ENCODE measurements around the gene GLIS1. TPM values are rescaled to one million over a fixed set of nuclear protein-coding genes. Genes with fewer than 3 reads are reported as not detected.

GLIS1 gene
- total and polyA plus RNA-seq, 2 experiments from 2014 or later, result 0.22 to 0.61 TPM

DNA sequence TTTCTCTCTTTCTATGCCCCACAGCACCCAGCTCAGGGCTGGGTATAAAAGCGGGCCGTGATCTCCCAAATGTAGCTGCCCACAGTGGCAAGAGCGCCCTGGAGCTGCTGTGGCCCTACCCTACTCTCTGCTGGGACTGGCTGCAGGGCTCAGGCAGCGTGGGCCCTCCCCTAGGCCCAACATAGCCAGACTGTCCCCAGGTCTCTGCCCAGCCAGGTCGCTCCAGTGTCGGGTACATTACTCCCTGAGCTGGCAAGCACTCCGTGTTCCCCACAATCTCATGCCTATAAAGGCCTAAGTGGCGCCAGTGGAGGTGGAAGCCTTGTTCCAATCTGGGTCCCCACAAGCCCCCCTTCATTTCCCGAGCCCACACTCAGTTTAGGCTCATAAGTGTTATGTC, 66.2 kb downstream of the GLIS1 start:
- no peak for DNase-seq
- Histone ChIP-seq H4K20me1 (ENCODE audit: insufficient read depth) (no peaks in the 10 kb centered on the region), H3K36me3 (ENCODE audit: low read depth) (no peaks in the 10 kb centered on the region), H3K4me3 (no peak overlapping the region), H3K4me2 (ENCODE audit: unreplicated experiment) (no peak overlapping the region), H2AFZ (no peak overlapping the region), H3K27me3 (replicated peaks; ENCODE audit: insufficient read depth) (peaks cover 10% of the 10 kb centered on the region; the same call in 1 of the 2 replicates), H3K4me1 (ENCODE audit: insufficient read depth) (no peaks in the 10 kb centered on the region), H3F3A (ENCODE audit: insufficient read depth) (no peaks in the 10 kb centered on the region), H3K79me2 (ENCODE audit: insufficient read depth) (no peaks in the 10 kb centered on the region), H3K9me3 (ENCODE audit: low read depth) (no peaks in the 10 kb centered on the region), H3K27ac (no peak overlapping the region), H3K9ac (no peak overlapping the region), H3K9me2 (ENCODE audit: insufficient read depth) (no peaks in the 10 kb centered on the region)
- in situ Hi-C loops (cut with MboI), result no loop called here
- TF ChIP-seq EZH2phosphoT487 (IDR thresholded peaks at IDR 0.05; ENCODE audit: insufficient read depth, low read depth), result no peak
- TF ChIP-seq EZH2 (IDR thresholded peaks at IDR 0.05; ENCODE audit: insufficient read depth, poor library complexity, severe bottlenecking), result no peak
- 88 to 89% methylated on average over 9 of the region's 9 CpGs for WGBS, 2 experiments (ENCODE audit: low coverage in 1 of 2, low lambda C conversion rate in 2 of 2, missing lambda C conversion rate in 2 of 2)

- Histone ChIP-seq H3K4me1 (ENCODE audit: insufficient read depth) (no peaks in the 10 kb centered on the region), H3K27ac (no peak overlapping the region), H4K20me1 (ENCODE audit: insufficient read depth) (no peaks in the 10 kb centered on the region), H3K9me2 (ENCODE audit: insufficient read depth) (no peaks in the 10 kb centered on the region), H3F3A (ENCODE audit: insufficient read depth) (no peaks in the 10 kb centered on the region), H3K27me3 (replicated peaks; ENCODE audit: insufficient read depth) (peaks cover 10% of the 10 kb centered on the region; the same call in 1 of the 2 replicates), H3K4me3 (no peak overlapping the region), H3K9me3 (ENCODE audit: low read depth) (no peaks in the 10 kb centered on the region), H3K9ac (no peak overlapping the region), H3K79me2 (ENCODE audit: insufficient read depth) (no peaks in the 10 kb centered on the region), H3K36me3 (ENCODE audit: low read depth) (no peaks in the 10 kb centered on the region), H3K4me2 (ENCODE audit: unreplicated experiment) (no peak overlapping the region), H2AFZ (no peak overlapping the region)
- TF ChIP-seq EZH2 (IDR thresholded peaks at IDR 0.05; ENCODE audit: insufficient read depth, poor library complexity, severe bottlenecking), result no peak
- no peak for TF ChIP-seq EZH2phosphoT487 (IDR thresholded peaks at IDR 0.05; ENCODE audit: insufficient read depth, low read depth)
- in situ Hi-C loops (cut with MboI), result no loop called here
- no peak for DNase-seq
- WGBS, 2 experiments (ENCODE audit: low coverage in 1 of 2, low lambda C conversion rate in 2 of 2, missing lambda C conversion rate in 2 of 2), result 95 to 96% methylated on average over 5 of the region's 5 CpGs
Measured at GRCh38 chr1:53672243-53672642, 66.7 kb downstream of the GLIS1 start.

- peaks cover 23% of the 10 kb centered on the region for H3K27me3 ChIP-seq (replicated peaks; ENCODE audit: insufficient read depth)
- 22 to 45% methylated on average over 3 of the region's 3 CpGs for WGBS, 2 experiments (ENCODE audit: low coverage in 1 of 2, low lambda C conversion rate in 2 of 2, missing lambda C conversion rate in 2 of 2)
- no peak overlapping the region for H2AFZ ChIP-seq
- no peak overlapping the region for H3K4me2 ChIP-seq (ENCODE audit: unreplicated experiment)
- in situ Hi-C loops (cut with MboI), result no loop called here
- H4K20me1 ChIP-seq (ENCODE audit: insufficient read depth), result no peaks in the 10 kb centered on the region
- no peak overlapping the region for H3K4me3 ChIP-seq
- H3F3A ChIP-seq (ENCODE audit: insufficient read depth), result no peaks in the 10 kb centered on the region
- no peaks in the 10 kb centered on the region for H3K79me2 ChIP-seq (ENCODE audit: insufficient read depth)
- no peaks in the 10 kb centered on the region for H3K9me3 ChIP-seq (ENCODE audit: low read depth)
- H3K27ac ChIP-seq, result no peak overlapping the region
- no peak overlapping the region for H3K9ac ChIP-seq
- H3K36me3 ChIP-seq (ENCODE audit: low read depth), result no peaks in the 10 kb centered on the region
- H3K4me1 ChIP-seq (ENCODE audit: insufficient read depth), result no peaks in the 10 kb centered on the region
- no peaks in the 10 kb centered on the region for H3K9me2 ChIP-seq (ENCODE audit: insufficient read depth)
- DNase-seq, result no peak
- no peak for TF ChIP-seq EZH2 (IDR thresholded peaks at IDR 0.05; ENCODE audit: insufficient read depth, poor library complexity, severe bottlenecking)
- TF ChIP-seq EZH2phosphoT487 (IDR thresholded peaks at IDR 0.05; ENCODE audit: insufficient read depth, low read depth), result no peak
Measured at GRCh38 chr1:53669621-53670191, 69.3 kb downstream of the GLIS1 start.

DNA sequence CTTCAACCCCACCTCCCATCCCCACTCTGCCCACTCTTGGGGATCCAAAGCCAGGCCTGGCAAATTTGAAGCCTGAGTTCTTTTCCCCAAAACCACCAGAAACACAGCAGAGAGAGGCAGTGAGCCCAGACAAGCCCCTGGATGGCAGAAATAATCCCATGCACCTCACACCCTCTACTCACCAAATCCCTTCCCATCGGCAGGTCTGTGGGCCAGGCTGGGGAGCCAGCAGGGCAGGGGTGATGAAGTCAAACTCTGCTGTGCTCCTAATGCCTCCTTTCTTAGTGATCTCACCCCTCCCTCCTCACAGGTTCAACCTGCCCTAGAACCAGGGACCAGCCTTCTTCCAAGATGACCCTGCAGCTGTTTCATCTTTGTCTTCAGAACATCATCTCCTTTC, 72.4 kb downstream of the GLIS1 start:
- 91 to 94% methylated on average over 1 of the region's 1 CpG for WGBS, 2 experiments (ENCODE audit: low coverage in 1 of 2, low lambda C conversion rate in 2 of 2, missing lambda C conversion rate in 2 of 2)
- Histone ChIP-seq H3K79me2 (ENCODE audit: insufficient read depth) (no peaks in the 10 kb centered on the region), H3K27me3 (replicated peaks; ENCODE audit: insufficient read depth) (peaks cover 23% of the 10 kb centered on the region), H3K4me2 (ENCODE audit: unreplicated experiment) (no peak overlapping the region), H3F3A (ENCODE audit: insufficient read depth) (no peaks in the 10 kb centered on the region), H3K27ac (no peak overlapping the region), H2AFZ (no peak overlapping the region), H3K9me3 (ENCODE audit: low read depth) (no peaks in the 10 kb centered on the region), H3K36me3 (ENCODE audit: low read depth) (no peaks in the 10 kb centered on the region), H4K20me1 (ENCODE audit: insufficient read depth) (no peaks in the 10 kb centered on the region), H3K4me1 (ENCODE audit: insufficient read depth) (no peaks in the 10 kb centered on the region), H3K9me2 (ENCODE audit: insufficient read depth) (no peaks in the 10 kb centered on the region), H3K4me3 (no peak overlapping the region), H3K9ac (no peak overlapping the region)
- in situ Hi-C loops (cut with MboI), result no loop called here
- TF ChIP-seq EZH2phosphoT487 (IDR thresholded peaks at IDR 0.05; ENCODE audit: insufficient read depth, low read depth) (no peak), EZH2 (IDR thresholded peaks at IDR 0.05; ENCODE audit: insufficient read depth, poor library complexity, severe bottlenecking) (no peak)
- DNase-seq, result no peak

GRCh38 chr1:53665996-53666395, 73.0 kb downstream of the GLIS1 start:
- Histone ChIP-seq H3F3A (ENCODE audit: insufficient read depth) (no peaks in the 10 kb centered on the region), H3K4me3 (no peak overlapping the region), H3K9ac (no peak overlapping the region), H3K27me3 (replicated peaks; ENCODE audit: insufficient read depth) (peaks cover 24% of the 10 kb centered on the region), H3K9me3 (ENCODE audit: low read depth) (no peaks in the 10 kb centered on the region), H3K36me3 (ENCODE audit: low read depth) (no peaks in the 10 kb centered on the region), H3K79me2 (ENCODE audit: insufficient read depth) (no peaks in the 10 kb centered on the region), H3K4me2 (ENCODE audit: unreplicated experiment) (no peak overlapping the region), H3K27ac (no peak overlapping the region), H4K20me1 (ENCODE audit: insufficient read depth) (no peaks in the 10 kb centered on the region), H3K4me1 (ENCODE audit: insufficient read depth) (no peaks in the 10 kb centered on the region), H3K9me2 (ENCODE audit: insufficient read depth) (no peaks in the 10 kb centered on the region), H2AFZ (no peak overlapping the region)
- in situ Hi-C loops (cut with MboI), result no loop called here
- no peak for DNase-seq
- 63 to 71% methylated on average over 2 of the region's 2 CpGs for WGBS, 2 experiments (ENCODE audit: low coverage in 1 of 2, low lambda C conversion rate in 2 of 2, missing lambda C conversion rate in 2 of 2)
- no peak for TF ChIP-seq EZH2 (IDR thresholded peaks at IDR 0.05; ENCODE audit: insufficient read depth, poor library complexity, severe bottlenecking)
- TF ChIP-seq EZH2phosphoT487 (IDR thresholded peaks at IDR 0.05; ENCODE audit: insufficient read depth, low read depth), result no peak

Data from GM23248 (cell line).